Stimulated activated CD8-positive, alpha-beta memory T cell treated with anti-CD3 and anti-CD28 coated beads, Interleukin-7, amount 100 ng/mL, for 48 hours (primary cell): ENCODE measurements around the gene PARD3.
"Not testable (repeated sequence)": the region's sequence is repeated elsewhere in the genome, so short reads cannot be mapped to it uniquely, and the experiment has no call there.

Experiments used
- DNase-seq, 2 donors: peaks; one replicate each; pipeline ENCODE4 v3.0.0-alpha.2; 2020; ENCODE audit warnings: low read depth in 1 of 2; ENCODE audit errors: extremely low read depth in 1 of 2

Gene PARD3

GRCh38 chr10:34438741-34439140 lies 376.4 kb downstream of the PARD3 start:
- DNase-seq: no peak

- DNase-seq: no peak
Measured at GRCh38 chr10:34437906-34438305, 377.2 kb downstream of the PARD3 start.

- no peak for DNase-seq
Measured at GRCh38 chr10:34434119-34434594, 380.9 kb downstream of the PARD3 start.

- DNase-seq: no peak
Measured at GRCh38 chr10:34433241-34434076, 381.6 kb downstream of the PARD3 start.

- no peak for DNase-seq
Measured at GRCh38 chr10:34432589-34432988, 382.5 kb downstream of the PARD3 start.

- DNase-seq: no peak
Measured at GRCh38 chr10:34430685-34431084, 384.4 kb downstream of the PARD3 start.

- DNase-seq: no peak
Measured at GRCh38 chr10:34428501-34428900, 386.6 kb downstream of the PARD3 start.

- no peak for DNase-seq
Measured at GRCh38 chr10:34427911-34428216, 387.2 kb downstream of the PARD3 start.

- not testable (repeated sequence) for DNase-seq
Measured at GRCh38 chr10:34427158-34427910, 387.8 kb downstream of the PARD3 start.

- not testable (repeated sequence) for DNase-seq
Measured at GRCh38 chr10:34426538-34427157, 388.4 kb downstream of the PARD3 start.

- no peak for DNase-seq
Measured at GRCh38 chr10:34426041-34426440, 389.1 kb downstream of the PARD3 start.

GRCh38 chr10:34423673-34424625 lies 391.1 kb downstream of the PARD3 start:
- no peak for DNase-seq

GRCh38 chr10:34420795-34421194 lies 394.3 kb downstream of the PARD3 start:
- no peak for DNase-seq

GRCh38 chr10:34420273-34420672 lies 394.8 kb downstream of the PARD3 start:
- DNase-seq: no peak

- DNase-seq: no peak
Measured at GRCh38 chr10:34415039-34415438, 400.1 kb downstream of the PARD3 start.

GRCh38 chr10:34413756-34414587 lies 401.1 kb downstream of the PARD3 start:
- DNase-seq: no peak

- DNase-seq: no peak
Measured at GRCh38 chr10:34413214-34413613, 401.9 kb downstream of the PARD3 start.

- DNase-seq: no peak
Measured at GRCh38 chr10:34408956-34409355, 406.1 kb downstream of the PARD3 start.

- DNase-seq: no peak
Measured at GRCh38 chr10:34408381-34408780, 406.7 kb downstream of the PARD3 start.
